Adrenal gland (tissue), 12 donors: ENCODE results near the gene PLEKHM2. TPM values are rescaled to one million over a fixed set of nuclear protein-coding genes. Genes with fewer than 3 reads are reported as not detected.
"Not testable (repeated sequence)": the region's sequence is repeated elsewhere in the genome, so short reads cannot be mapped to it uniquely, and the experiment has no call there.

Experiments
- DNase-seq, 7 donors: peaks; one replicate each; pipeline ENCODE4 v3.0.0-alpha.2; 2019 to 2020
- H3K27ac ChIP-seq, 5 donors: fragments of 200-600 bp; sonication (generic) in 4 of 5; 1 replicate in 3 of 5; 2 replicates in 2 of 5; pipeline versions ENCODE4 v1.5.1 to v1.8.0; 2016 to 2020; ENCODE audit warnings: mild to moderate bottlenecking in 1 of 5
- H3K27me3 ChIP-seq: fragments of 200-600 bp; 2 replicates; pipeline ENCODE4 v1.8.0; 2021
- H3K36me3 ChIP-seq, 2 donors: fragments of 200-600 bp; replicated peaks in 1 of 2; 1 replicate in 1 of 2; 2 replicates in 1 of 2; pipeline versions ENCODE4 v1.5.1 to v1.8.0; 2018 to 2022
- H3K4me1 ChIP-seq, 2 donors: fragments of 200-600 bp; replicated peaks in 1 of 2; 1 replicate in 1 of 2; 2 replicates in 1 of 2; pipeline versions ENCODE4 v1.5.1 to v1.8.0; 2018 to 2021
- H3K4me3 ChIP-seq, 4 donors: fragments of 200-600 bp; sonication (generic) in 3 of 4; one replicate each; pipeline ENCODE4 v1.5.1; 2016 to 2018
- H3K9me3 ChIP-seq, 3 donors: fragments of 200-600 bp; sonication (generic) in 1 of 3; replicated peaks in 1 of 3; 1 replicate in 2 of 3; 2 replicates in 1 of 3; pipeline versions ENCODE4 v1.5.1 to v1.8.0; 2016 to 2021
- CTCF ChIP-seq, 6 experiments: fragments of 450-650 bp in 4 of 6; fragments of 200-600 bp in 2 of 6; sonication (generic) in 1 of 6; IDR thresholded peaks; 1 replicate in 5 of 6; 2 replicates in 1 of 6; pipeline versions ENCODE4 v1.5.1 to v1.8.0; 2016 to 2021; ENCODE audit warnings: antibody characterized with exemption in 6 of 6, mild to moderate bottlenecking in 2 of 6, moderate library complexity in 1 of 6
- POLR2A ChIP-seq, 2 donors: fragments of 450-650 bp; IDR thresholded peaks; one replicate each; pipeline ENCODE4 v1.6.1; 2017; ENCODE audit warnings: antibody characterized with exemption in 2 of 2, mild to moderate bottlenecking in 2 of 2, moderate library complexity in 1 of 2
- WGBS, 4 donors: extraction: QIAGEN DNeasy Blood & Tissue Kit in 2 of 4; methylation state at CpG; one replicate each; pipeline versions ENCODE4 v1.1.5 to v1.1.7; 2013 to 2017; 5-methylcytosine and 5-hydroxymethylcytosine counted together
- intact Hi-C, 2 donors: fragments of 100-400 bp; cut with DNase I; formaldehyde crosslinking; loops; one replicate each; pipeline versions ENCODE4 v1.14.1 to v1.15.0; 2022 to 2023
- polyA plus RNA-seq, 3 donors: library from polyadenylated mRNA; stranded (reverse); fragments of 200-250 nt in 2 of 3; fragments of 350-450 nt in 1 of 3; fragmentation: Illumina TruSeq in 1 of 3; extraction: RNeasy Lipid Tissue Mini Kit (QIAGEN cat#74804) in 1 of 3; gene quantifications; one replicate each; pipeline ENCODE4 v1.2.3, GENCODE V29; 2013 to 2014
- total RNA-seq, 9 donors: library from RNA; depleted of rRNA in 4 of 9; stranded (reverse); fragments of >200 nt in 4 of 9; fragments of 120-200 nt in 1 of 9; fragmentation: NEBNext Ultra II Directional in 1 of 9; extraction: Animal tissue kit (Norgen Biotek cat#: 25700) in 1 of 9; gene quantifications; one replicate each; pipeline versions ENCODE4 v1.1.0 to v1.2.4, GENCODE V29; 2013 to 2023
- donor health status: healthy with polysubstance abuse.
- donor health status: Bipolar disorder and iron deficiency.
- donor health status: DM: yes; HTN: yes; CAD: no.
- donor health status: DM: no; HTN: no; CAD: no.
- donor health status: DM: no; HTN: no; CAD: no.
- donor health status: DM: yes; HTN: yes; CAD: no.

PLEKHM2 gene
- total and polyA plus RNA-seq, 12 donors, result 25.8 to 103 (median 70.1) TPM

GRCh38 chr1:15639931-15640330 lies 44.2 kb upstream of the PLEKHM2 start:
- 93 to 97% (median 95%) methylated on average over 4 of the region's 4 CpGs for WGBS, 4 donors
- intact Hi-C loops, result no loop called here
- Histone ChIP-seq H3K27me3 (no peaks in the 10 kb centered on the region), H3K4me3 (no peak overlapping the region), H3K27ac (no peak overlapping the region), H3K9me3 (no peaks in the 10 kb centered on the region), H3K4me1 (no peaks in the 10 kb centered on the region), H3K36me3 (peaks cover 0 to 58% of the 10 kb centered on the region in 2 donors)
- TF ChIP-seq CTCF (IDR thresholded peaks at IDR 0.05) (no peak), POLR2A (IDR thresholded peaks at IDR 0.05) (no peak)
- no peak for DNase-seq

GRCh38 chr1:15640667-15641066 lies 43.5 kb upstream of the PLEKHM2 start:
- intact Hi-C loops, result no loop called here
- no peaks in the 10 kb centered on the region for H3K9me3 ChIP-seq
- H3K36me3 ChIP-seq, result peaks cover 0 to 57% of the 10 kb centered on the region in 2 donors
- TF ChIP-seq CTCF (IDR thresholded peaks at IDR 0.05), result no peak
- TF ChIP-seq POLR2A (IDR thresholded peaks at IDR 0.05), result no peak
- H3K4me1 ChIP-seq, result no peaks in the 10 kb centered on the region
- no peak for DNase-seq
- 79 to 89% (median 82%) methylated on average over 3 of the region's 3 CpGs for WGBS, 4 donors
- H3K27me3 ChIP-seq, result no peaks in the 10 kb centered on the region
- no peak overlapping the region for H3K4me3 ChIP-seq
- no peak overlapping the region for H3K27ac ChIP-seq

GRCh38 chr1:15649937-15650336 lies 34.2 kb upstream of the PLEKHM2 start:
- DNase-seq, result no peak
- WGBS, 4 donors, result 97 to 100% (median 100%) methylated on average over 1 of the region's 1 CpG
- no peak overlapping the region for H3K27ac ChIP-seq
- no peak for TF ChIP-seq CTCF (IDR thresholded peaks at IDR 0.05)
- no peak for TF ChIP-seq POLR2A (IDR thresholded peaks at IDR 0.05)
- intact Hi-C loops, result no loop called here
- peaks cover 0 to 60% of the 10 kb centered on the region in 2 donors for H3K36me3 ChIP-seq
- H3K27me3 ChIP-seq, result no peaks in the 10 kb centered on the region
- no peaks in the 10 kb centered on the region for H3K9me3 ChIP-seq
- no peaks in the 10 kb centered on the region for H3K4me1 ChIP-seq
- H3K4me3 ChIP-seq, result no peak overlapping the region

GRCh38 chr1:15650433-15650832 lies 33.7 kb upstream of the PLEKHM2 start:
- no peaks in the 10 kb centered on the region for H3K9me3 ChIP-seq
- no peak overlapping the region for H3K4me3 ChIP-seq
- peaks cover 0 to 59% of the 10 kb centered on the region in 2 donors for H3K36me3 ChIP-seq
- no peaks in the 10 kb centered on the region for H3K27me3 ChIP-seq
- no peak overlapping the region for H3K27ac ChIP-seq
- WGBS, 4 donors, result 82 to 96% (median 89%) methylated on average over 2 of the region's 2 CpGs
- intact Hi-C loops, result no loop called here
- DNase-seq, result no peak
- TF ChIP-seq POLR2A (IDR thresholded peaks at IDR 0.05) (no peak), CTCF (IDR thresholded peaks at IDR 0.05) (no peak)
- no peaks in the 10 kb centered on the region for H3K4me1 ChIP-seq

- H3K27ac ChIP-seq, H3K9me3 ChIP-seq, H3K27me3 ChIP-seq, DNase-seq, H3K4me3 ChIP-seq, intact Hi-C loops, H3K4me1 ChIP-seq: not testable (repeated sequence)
- 89 to 99% (median 94%) methylated on average over 5 to 6 of the region's 6 CpGs; no CpG with 5 or more reads in 1 of the 4 donors for WGBS, 4 donors
- peaks cover 0 to 68% of the 10 kb centered on the region in 2 donors for H3K36me3 ChIP-seq
Observed at GRCh38 chr1:15652130-15652529, 32.0 kb upstream of the PLEKHM2 start.
